GM06990 (cell line): Measurements from ENCODE around the gene DTNBP1.

ENCODE experiments used
- DNase-seq: peaks from one replicate; pipeline ENCODE4 v3.0.0-alpha.2; 2011; ENCODE audit not compliant: insufficient read length; ENCODE audit errors: extremely low read depth
- H3K27me3 ChIP-seq: replicated peaks from 2 replicates; pipeline ENCODE4 v1.6.0; 2011; ENCODE audit warnings: low read length; ENCODE audit not compliant: control insufficient read depth, insufficient read depth
- H3K36me3 ChIP-seq: 2 replicates; pipeline ENCODE4 v1.5.1; 2011; ENCODE audit warnings: low read length; ENCODE audit not compliant: control insufficient read depth, insufficient read depth
- H3K4me3 ChIP-seq: replicated peaks from 2 replicates; pipeline ENCODE4 v1.5.1; 2011; ENCODE audit warnings: low read depth, mild to moderate bottlenecking, control low read depth, low read length
- CTCF ChIP-seq: IDR thresholded peaks from 2 replicates; pipeline ENCODE4 v1.5.1; 2011; ENCODE audit warnings: low read length, control low read depth, mild to moderate bottlenecking, inconsistent platforms; ENCODE audit not compliant: insufficient read depth, poor library complexity, severe bottlenecking

Gene DTNBP1

GRCh38 chr6:15585760-15586214, 77.0 kb downstream of the DTNBP1 start:
- Histone ChIP-seq H3K4me3 (no peak overlapping the region), H3K27me3 (no peaks in the 10 kb centered on the region), H3K36me3 (no peaks in the 10 kb centered on the region)
- TF ChIP-seq CTCF: no peak
- no peak for DNase-seq

- DNase-seq: no peak
- H3K27me3 ChIP-seq: no peaks in the 10 kb centered on the region
- H3K36me3 ChIP-seq: no peaks in the 10 kb centered on the region
- no peak overlapping the region for H3K4me3 ChIP-seq
- TF ChIP-seq CTCF: no peak
Observed at GRCh38 chr6:15582499-15582898, 80.3 kb downstream of the DTNBP1 start.

- no peaks in the 10 kb centered on the region for H3K27me3 ChIP-seq
- DNase-seq: no peak
- H3K4me3 ChIP-seq: no peak overlapping the region
- no peaks in the 10 kb centered on the region for H3K36me3 ChIP-seq
- no peak for TF ChIP-seq CTCF
Observed at GRCh38 chr6:15581751-15582150, 81.1 kb downstream of the DTNBP1 start.

- DNase-seq: no peak
- H3K27me3 ChIP-seq: no peaks in the 10 kb centered on the region
- no peak for TF ChIP-seq CTCF
Observed at GRCh38 chr6:15580326-15580725, 82.5 kb downstream of the DTNBP1 start.

GRCh38 chr6:15578716-15579391, 84.0 kb downstream of the DTNBP1 start:
- H3K4me3 ChIP-seq: no peak overlapping the region
- TF ChIP-seq CTCF: no peak
- H3K36me3 ChIP-seq: no peaks in the 10 kb centered on the region; the same call in 1 of the 2 replicates
- H3K27me3 ChIP-seq: no peaks in the 10 kb centered on the region
- no peak for DNase-seq

More at GRCh38 chr6:15580326-15580725, 82.5 kb downstream of the DTNBP1 start:
- Histone ChIP-seq H3K36me3 (no peaks in the 10 kb centered on the region; the same call in 1 of the 2 replicates), H3K4me3 (no peak overlapping the region)

- no peak for TF ChIP-seq CTCF
- no peaks in the 10 kb centered on the region for H3K27me3 ChIP-seq
- DNase-seq: no peak
- H3K4me3 ChIP-seq: no peak overlapping the region
- no peaks in the 10 kb centered on the region; the same call in 1 of the 2 replicates for H3K36me3 ChIP-seq
Observed at GRCh38 chr6:15577550-15578171, 85.2 kb downstream of the DTNBP1 start.
